Activated CD4-positive, alpha-beta T cell treated with anti-CD3 and anti-CD28 coated beads, Interleukin-2, amount 50 U/mL, for 1 hour (primary cell): Measurements from ENCODE around the gene RPS6KA5.
A peak's percentile ranks its signal among the peaks of the same experiment; 100 is the strongest.
"Not testable (repeated sequence)": the region's sequence is repeated elsewhere in the genome, so short reads cannot be mapped to it uniquely, and the experiment has no call there.

Experiments
- DNase-seq: peaks from one replicate; pipeline ENCODE4 v3.0.0-alpha.2; 2020

The RPS6KA5 gene

DNA sequence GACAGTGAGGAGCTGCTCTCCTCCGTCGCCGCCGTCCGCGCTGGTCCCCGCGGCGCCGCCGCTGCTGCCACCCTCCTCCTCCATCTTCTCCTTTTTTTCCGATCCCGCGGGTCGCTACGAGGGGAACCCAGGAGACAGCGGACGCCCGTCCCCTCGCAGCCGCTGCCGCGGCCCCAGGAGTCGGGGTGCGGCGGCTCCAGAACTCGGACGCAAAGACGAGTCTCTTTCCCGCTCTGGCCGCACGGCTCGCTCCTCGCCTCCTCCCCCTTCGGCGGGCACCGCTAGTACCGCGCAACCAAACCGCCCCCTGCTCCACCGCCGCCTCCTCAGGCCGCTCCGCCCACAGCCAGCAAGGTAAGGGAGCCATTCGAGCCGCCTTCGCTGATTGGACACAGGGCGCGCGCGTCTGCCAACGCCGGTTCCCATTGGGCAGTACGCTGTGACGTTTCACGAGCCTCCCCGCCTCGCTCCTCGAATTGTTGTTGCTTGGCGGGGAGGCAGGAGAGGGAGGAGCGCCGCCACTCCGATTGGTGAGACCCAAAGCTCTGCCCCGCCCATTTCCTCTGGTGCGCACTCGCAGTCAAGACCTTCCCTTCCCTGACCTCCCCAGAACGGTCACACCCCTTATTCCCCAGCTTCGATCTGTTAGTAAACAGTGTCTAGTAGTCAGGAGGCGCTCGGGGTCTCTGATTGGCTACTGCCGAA lies at the start of gene RPS6KA5:
RPS6KA5 (minus strand) TSS at position 291 of the 705 bp plus-strand sequence; CDS start at position 84, 207 bp downstream.
- DNase-seq: peak; percentile 100

DNA sequence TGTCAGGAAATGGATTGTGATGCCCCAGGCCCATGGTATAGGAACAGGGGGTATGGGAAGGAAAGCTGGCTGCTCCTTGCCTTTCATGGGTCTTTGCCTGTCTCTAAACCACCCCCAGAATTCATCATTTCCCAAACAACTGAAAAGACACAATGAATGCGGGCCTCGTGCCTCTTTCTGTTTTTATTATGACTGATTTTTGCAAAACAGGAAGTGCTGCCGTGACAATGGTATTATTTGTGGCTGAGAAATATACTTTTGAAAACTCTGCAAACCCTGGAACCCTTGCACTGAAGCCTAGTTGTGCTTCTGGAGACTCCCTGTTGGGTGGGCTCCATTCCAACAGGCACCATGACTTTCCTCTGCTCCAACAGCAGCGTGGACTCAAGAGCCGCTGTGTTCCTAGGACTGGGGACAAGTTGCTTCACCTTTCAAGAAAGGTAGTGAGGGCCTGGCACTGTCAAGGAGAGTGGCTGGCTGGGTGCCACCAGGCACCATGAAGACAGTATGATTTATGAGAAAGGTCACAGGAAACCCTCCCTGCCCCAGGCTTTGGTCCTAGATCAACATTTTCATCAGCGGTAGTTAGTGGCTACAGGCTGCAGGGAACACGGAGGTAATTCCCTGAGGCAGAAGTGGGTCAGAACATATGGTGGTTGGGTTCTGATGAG lies 48.6 kb upstream of the RPS6KA5 start:
- DNase-seq: peak; percentile 18

DNA sequence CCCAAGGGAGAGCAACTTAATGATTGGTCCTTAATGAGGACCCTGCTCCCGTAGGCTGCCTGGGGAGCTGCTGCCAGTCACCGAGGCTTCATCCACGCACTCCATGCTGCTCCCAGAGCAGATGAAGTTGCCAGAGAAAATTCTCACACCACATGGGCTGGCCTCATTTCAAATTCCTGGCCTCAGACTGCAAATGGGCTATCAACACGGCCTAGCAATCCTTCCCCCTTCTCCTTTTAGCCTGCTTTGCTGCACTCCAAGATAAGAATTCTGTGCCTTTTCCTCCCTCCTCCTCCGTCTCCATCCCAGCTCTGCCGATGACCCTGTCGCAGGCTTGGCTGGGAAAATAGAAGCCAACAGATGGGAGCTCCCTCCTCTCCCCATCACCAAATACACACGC lies 42.7 kb upstream of the RPS6KA5 start:
- no peak for DNase-seq

DNA sequence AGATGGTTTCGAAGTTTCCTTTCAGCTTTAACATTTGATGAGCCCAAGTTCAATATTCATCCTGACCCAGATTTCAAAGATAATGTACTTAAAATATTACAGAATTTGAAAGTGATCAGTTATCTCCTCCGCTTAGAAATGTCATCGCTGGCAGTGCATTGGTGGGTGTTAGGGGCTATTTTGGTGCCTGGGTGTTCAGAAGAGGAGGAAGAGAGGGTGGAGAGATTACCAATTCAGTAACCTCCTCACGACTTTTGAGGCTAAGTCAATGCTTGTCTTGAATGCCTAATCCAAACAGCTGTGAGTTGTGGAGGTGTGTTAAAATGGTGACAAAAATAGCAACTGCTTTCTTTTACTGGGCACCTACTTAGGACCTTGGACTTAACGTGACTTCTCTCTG lies 39.7 kb upstream of the RPS6KA5 start:
- no peak for DNase-seq

- no peak for DNase-seq
These were observed 38.1 kb upstream of the RPS6KA5 start for GRCh38 chr14:91098591-91098990.

- not testable (repeated sequence) for DNase-seq
These were observed 37.2 kb upstream of the RPS6KA5 start for GRCh38 chr14:91097657-91098056.

DNA sequence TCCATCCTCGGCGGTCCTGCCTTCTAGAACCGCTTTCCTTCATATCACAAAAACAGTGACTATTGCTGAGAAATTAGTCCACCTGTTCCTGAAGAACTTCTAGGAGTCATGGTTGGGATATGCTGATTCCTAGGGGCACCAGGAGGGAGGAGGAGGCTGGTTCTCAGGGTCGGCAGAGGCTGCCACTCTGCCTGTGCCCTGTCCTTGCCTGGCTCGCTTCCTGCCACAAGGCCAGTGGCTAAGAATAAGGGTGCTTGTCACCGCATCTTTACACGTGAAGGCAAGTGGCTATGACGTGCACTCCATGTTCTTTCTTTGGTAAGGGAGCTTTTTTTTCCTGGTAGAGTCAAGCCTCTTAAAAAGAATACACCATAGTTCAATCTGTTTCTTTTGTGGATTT lies 34.7 kb upstream of the RPS6KA5 start:
- no peak for DNase-seq

DNA sequence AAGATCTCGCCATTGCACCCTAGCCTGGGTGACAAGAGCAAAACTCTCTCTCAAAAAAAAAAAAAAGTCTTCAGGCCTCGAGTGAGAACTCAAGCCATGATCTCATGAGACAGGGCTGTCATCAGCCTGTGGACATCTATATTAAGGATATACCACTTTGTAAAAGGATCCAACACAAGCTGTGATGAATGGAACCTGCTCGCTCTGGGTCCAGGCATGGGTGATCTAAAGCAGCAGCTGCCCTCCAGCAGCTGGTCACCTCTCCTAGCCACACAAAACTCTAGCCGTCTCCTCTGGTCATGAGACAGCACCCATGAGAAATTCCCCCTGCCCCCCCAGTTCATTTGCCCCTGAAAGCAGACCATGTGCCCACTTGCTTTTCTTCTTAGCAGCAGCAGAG lies 34.3 kb upstream of the RPS6KA5 start:
- DNase-seq: no peak

DNA sequence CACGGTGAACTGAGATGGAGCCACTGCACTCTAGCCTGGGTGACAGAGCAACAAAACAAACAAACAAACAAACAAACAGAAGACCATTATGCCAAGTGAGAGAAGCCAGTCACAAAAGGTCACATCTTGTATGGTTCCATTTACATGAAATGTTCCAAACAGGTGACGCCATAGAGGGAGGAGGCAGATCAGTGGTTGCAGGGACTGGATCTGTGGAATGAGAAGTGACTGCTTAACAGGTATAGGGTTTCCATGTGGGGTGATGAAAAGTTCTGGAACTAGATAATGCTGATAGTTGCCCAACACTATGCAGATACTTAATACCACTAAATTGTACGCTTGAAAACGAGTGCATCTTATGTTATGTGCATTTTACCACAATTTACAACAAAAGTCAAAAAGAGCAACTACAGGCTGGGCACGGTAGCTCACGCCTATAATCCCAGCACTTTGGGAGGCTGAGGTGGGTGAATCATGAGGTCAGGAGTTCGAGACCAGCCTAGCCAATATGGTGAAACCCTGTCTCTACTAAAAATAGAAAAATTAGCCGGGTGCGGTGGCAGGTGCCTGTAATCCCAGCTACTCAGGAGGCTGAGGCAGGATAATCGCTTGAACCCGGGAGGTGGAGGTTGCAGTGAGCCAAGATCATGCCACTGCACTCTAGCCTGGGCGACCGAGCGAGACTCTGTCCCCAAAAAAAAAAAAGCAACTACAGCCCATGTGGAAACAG lies 33.5 kb upstream of the RPS6KA5 start:
- DNase-seq: not testable (repeated sequence)

- DNase-seq: no peak
These were observed 31.6 kb upstream of the RPS6KA5 start for GRCh38 chr14:91092073-91092472.

DNA sequence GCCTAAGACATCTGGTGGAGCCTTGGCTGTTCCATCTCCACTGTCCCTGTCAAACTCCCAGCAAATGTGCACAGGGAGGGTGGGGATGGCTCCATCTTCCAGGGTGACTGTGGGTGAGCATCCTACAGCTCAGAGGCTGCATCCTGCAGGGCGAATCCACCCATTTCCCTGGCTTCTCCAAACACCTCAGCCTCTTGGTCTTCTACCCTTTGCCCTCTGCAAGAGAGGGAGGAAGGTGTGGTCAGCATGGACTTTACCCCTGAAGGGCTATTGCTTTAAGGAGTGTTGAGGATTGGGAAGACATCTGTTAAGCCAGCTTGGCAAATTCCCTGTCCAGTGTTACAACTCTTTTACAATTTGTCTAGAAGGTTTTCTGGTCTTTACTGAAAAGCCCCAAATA lies 30.3 kb upstream of the RPS6KA5 start:
- DNase-seq: no peak

- DNase-seq: no peak
These were observed 29.6 kb upstream of the RPS6KA5 start for GRCh38 chr14:91089958-91090535.

GRCh38 chr14:91088585-91089235 lies 28.3 kb upstream of the RPS6KA5 start:
- DNase-seq: no peak

GRCh38 chr14:91087470-91087869 lies 27.0 kb upstream of the RPS6KA5 start:
- not testable (repeated sequence) for DNase-seq

GRCh38 chr14:91084516-91084915 lies 24.1 kb upstream of the RPS6KA5 start:
- no peak for DNase-seq

- no peak for DNase-seq
These were observed 21.8 kb upstream of the RPS6KA5 start for GRCh38 chr14:91082282-91082681.

- DNase-seq: no peak
These were observed 19.6 kb upstream of the RPS6KA5 start for GRCh38 chr14:91080071-91080470.

DNA sequence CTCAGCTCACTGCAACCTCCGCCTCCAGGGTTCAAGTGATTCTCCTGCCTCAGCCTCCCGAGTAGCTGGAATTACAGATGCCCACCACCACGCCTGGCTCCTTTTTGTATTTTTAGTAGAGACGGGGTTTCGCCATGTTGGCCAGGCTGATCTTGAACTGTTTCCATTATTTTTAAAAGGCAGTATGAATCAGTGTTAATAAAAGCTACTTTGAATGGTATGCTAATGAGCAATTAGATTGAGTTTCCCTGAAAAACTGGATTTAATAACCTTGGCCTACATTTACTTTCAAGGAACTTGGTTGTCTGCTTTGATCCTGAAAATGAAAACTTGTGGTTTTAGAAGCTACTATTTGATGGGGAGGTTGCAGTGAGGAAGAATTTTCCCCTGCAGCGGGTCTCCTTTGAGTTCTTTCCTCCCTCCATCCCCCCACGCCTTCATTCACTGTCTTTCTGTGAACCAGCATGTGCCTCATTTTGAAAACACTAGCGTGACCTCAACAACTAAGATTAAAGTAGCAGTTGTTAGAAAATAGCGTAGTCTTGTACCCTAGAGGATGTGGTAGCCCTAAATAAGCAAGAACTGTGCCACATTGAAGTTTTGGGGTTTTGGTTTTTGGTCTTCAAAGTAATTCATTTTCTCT lies 17.8 kb upstream of the RPS6KA5 start:
- DNase-seq: peak; percentile 12

GRCh38 chr14:91075553-91075952 lies 15.1 kb upstream of the RPS6KA5 start:
- DNase-seq: no peak

GRCh38 chr14:91070572-91070971 lies 10.1 kb upstream of the RPS6KA5 start:
- no peak for DNase-seq

- no peak for DNase-seq
These were observed 8.2 kb upstream of the RPS6KA5 start for GRCh38 chr14:91068642-91069041.

DNA sequence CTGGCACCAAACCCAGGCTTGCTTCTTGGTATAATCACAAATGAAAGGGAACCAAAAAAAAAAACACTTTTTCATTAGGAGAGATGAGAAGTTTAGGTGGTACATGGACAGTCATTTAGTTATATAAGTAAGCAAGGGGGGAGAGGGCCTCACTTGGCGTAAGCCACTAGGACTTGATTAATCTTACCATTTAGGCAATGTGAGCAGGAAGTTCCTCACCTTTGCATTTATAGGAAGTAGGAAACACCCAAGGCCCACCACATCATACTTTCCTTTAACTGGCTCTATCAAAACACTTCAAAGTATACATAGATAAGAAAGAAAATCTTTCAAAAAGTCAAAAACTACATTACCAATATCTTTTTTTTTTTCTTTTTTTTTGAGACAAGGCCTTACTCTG lies 6.7 kb upstream of the RPS6KA5 start:
- peak; percentile 17 for DNase-seq

GRCh38 chr14:91065266-91065665 lies 4.8 kb upstream of the RPS6KA5 start:
- DNase-seq: no peak
